Measurements from ENCODE around the gene MS4A7. TPM values are rescaled to one million over a fixed set of nuclear protein-coding genes. Genes with fewer than 3 reads are reported as not detected.

MS4A7 gene
- total RNA-seq, 1 donor from 2014 or later = not detected

DNA sequence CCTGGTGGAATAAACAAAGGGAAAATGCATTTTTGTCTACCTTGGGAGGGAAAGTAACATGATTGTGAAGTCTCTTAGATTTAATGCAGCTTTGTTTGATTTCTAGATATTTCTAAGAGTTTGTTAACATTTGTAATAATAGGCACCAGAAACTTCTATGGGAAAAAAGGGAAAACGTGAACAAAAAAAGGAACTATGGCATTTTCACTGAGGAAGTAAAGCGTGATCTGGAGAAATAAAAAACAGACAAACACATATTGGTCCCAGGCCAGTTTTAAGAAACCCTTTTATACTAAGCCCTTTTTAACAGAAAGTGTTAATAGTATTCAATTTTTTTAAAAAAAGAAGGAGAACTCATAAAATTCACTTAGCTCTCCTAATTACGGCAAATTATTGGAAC is 6.9 kb upstream of the MS4A7 start:
- TF ChIP-seq, protein P1, sequence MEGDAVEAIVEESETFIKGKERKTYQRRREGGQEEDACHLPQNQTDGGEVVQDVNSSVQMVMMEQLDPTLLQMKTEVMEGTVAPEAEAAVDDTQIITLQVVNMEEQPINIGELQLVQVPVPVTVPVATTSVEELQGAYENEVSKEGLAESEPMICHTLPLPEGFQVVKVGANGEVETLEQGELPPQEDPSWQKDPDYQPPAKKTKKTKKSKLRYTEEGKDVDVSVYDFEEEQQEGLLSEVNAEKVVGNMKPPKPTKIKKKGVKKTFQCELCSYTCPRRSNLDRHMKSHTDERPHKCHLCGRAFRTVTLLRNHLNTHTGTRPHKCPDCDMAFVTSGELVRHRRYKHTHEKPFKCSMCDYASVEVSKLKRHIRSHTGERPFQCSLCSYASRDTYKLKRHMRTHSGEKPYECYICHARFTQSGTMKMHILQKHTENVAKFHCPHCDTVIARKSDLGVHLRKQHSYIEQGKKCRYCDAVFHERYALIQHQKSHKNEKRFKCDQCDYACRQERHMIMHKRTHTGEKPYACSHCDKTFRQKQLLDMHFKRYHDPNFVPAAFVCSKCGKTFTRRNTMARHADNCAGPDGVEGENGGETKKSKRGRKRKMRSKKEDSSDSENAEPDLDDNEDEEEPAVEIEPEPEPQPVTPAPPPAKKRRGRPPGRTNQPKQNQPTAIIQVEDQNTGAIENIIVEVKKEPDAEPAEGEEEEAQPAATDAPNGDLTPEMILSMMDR (IDR thresholded peaks at IDR 0.05; ENCODE audit: insufficient read depth, low read length, severe bottlenecking) = no peak
- Histone ChIP-seq H3K4me3 (ENCODE audit: low read depth, low read length) (no peak overlapping the region), H3K36me3 (ENCODE audit: control insufficient read depth, insufficient read depth, low read length) (no peaks in the 10 kb centered on the region), H3K27me3 (ENCODE audit: control insufficient read depth, insufficient read depth, low read length) (no peaks in the 10 kb centered on the region)
- FAIRE-seq (no peak), DNase-seq (ENCODE audit: low read depth) (no peak)

GRCh38 chr11:60371854-60372253 is 6.5 kb upstream of the MS4A7 start:
- no peak for DNase-seq (ENCODE audit: low read depth)

DNA sequence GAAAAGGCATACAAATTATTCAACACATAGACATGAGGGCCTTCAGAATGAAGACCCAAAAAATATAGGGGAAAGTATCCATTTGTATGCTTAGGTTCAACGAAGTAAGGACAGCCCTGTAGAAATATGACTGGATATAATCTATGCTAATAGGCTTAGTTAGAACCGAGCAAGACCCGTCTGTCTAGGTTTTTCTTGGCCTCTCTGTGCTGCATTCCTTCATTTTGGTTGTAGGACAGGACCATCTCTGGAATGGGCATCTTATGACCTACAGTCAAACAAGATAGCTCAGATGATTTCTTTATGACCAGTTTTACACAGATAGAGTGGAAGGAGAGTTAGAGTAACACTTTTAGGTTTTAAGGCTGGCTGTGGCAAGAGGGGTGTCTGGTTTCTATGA is 5.6 kb upstream of the MS4A7 start:
- no peak overlapping the region for H3K4me3 ChIP-seq (ENCODE audit: low read depth, low read length)
- DNase-seq (ENCODE audit: low read depth) (no peak), FAIRE-seq (no peak)
- H3K36me3 ChIP-seq (ENCODE audit: control insufficient read depth, insufficient read depth, low read length) = no peaks in the 10 kb centered on the region
- TF ChIP-seq, protein P1 (IDR thresholded peaks at IDR 0.05; ENCODE audit: insufficient read depth, low read length, severe bottlenecking) = no peak
- H3K27me3 ChIP-seq (ENCODE audit: control insufficient read depth, insufficient read depth, low read length) = no peaks in the 10 kb centered on the region

More at GRCh38 chr11:60371854-60372253, 6.5 kb upstream of the MS4A7 start:
- no peaks in the 10 kb centered on the region for H3K27me3 ChIP-seq (ENCODE audit: control insufficient read depth, insufficient read depth, low read length)
- no peak overlapping the region for H3K4me3 ChIP-seq (ENCODE audit: low read depth, low read length)
- no peaks in the 10 kb centered on the region for H3K36me3 ChIP-seq (ENCODE audit: control insufficient read depth, insufficient read depth, low read length)
- TF ChIP-seq, protein P1 (IDR thresholded peaks at IDR 0.05; ENCODE audit: insufficient read depth, low read length, severe bottlenecking) = no peak
- no peak for FAIRE-seq

- DNase-seq (ENCODE audit: low read depth) (no peak), FAIRE-seq (no peak)
- Histone ChIP-seq H3K27me3 (ENCODE audit: control insufficient read depth, insufficient read depth, low read length) (no peaks in the 10 kb centered on the region), H3K36me3 (ENCODE audit: control insufficient read depth, insufficient read depth, low read length) (no peaks in the 10 kb centered on the region), H3K4me3 (ENCODE audit: low read depth, low read length) (no peak overlapping the region)
- TF ChIP-seq, protein P1 (IDR thresholded peaks at IDR 0.05; ENCODE audit: insufficient read depth, low read length, severe bottlenecking) = no peak
Measured at GRCh38 chr11:60375316-60375715, 3.0 kb upstream of the MS4A7 start.

DNA sequence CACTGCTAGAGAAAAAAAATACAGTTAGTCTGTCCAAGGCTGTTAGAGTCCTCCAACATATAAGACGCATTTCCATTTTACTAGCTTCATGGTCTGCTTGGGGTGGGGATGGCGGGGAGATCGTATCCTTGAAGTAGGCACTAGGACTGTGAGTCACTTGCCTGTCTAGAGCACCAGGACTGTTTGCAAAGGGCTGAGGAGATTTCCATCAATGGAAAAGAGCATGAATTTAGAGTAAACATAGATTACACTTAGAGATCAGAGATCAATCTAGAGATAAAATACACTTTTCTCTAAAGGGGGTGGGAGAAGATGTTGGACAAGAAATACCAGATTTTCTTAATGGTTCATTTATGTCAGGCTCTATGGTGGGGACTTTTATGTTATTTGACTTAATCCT is 1.7 kb upstream of the MS4A7 start:
- no peaks in the 10 kb centered on the region for H3K27me3 ChIP-seq (ENCODE audit: control insufficient read depth, insufficient read depth, low read length)
- TF ChIP-seq, protein P1 (IDR thresholded peaks at IDR 0.05; ENCODE audit: insufficient read depth, low read length, severe bottlenecking) = no peak
- no peak overlapping the region for H3K4me3 ChIP-seq (ENCODE audit: low read depth, low read length)
- H3K36me3 ChIP-seq (ENCODE audit: control insufficient read depth, insufficient read depth, low read length) = no peaks in the 10 kb centered on the region
- no peak for FAIRE-seq
- DNase-seq (ENCODE audit: low read depth) = no peak

- DNase-seq (ENCODE audit: low read depth) (no peak), FAIRE-seq (no peak)
- no peaks in the 10 kb centered on the region for H3K36me3 ChIP-seq (ENCODE audit: control insufficient read depth, insufficient read depth, low read length)
- TF ChIP-seq, protein P1 (IDR thresholded peaks at IDR 0.05; ENCODE audit: insufficient read depth, low read length, severe bottlenecking) = no peak
- peaks cover under 1% of the 10 kb centered on the region for H3K27me3 ChIP-seq (ENCODE audit: control insufficient read depth, insufficient read depth, low read length)
- no peak overlapping the region for H3K4me3 ChIP-seq (ENCODE audit: low read depth, low read length)
Measured at GRCh38 chr11:60377401-60378136, 763 bp upstream of the MS4A7 start.

Data from bronchial epithelial cell (primary cell).